C4-2B (cell line): ENCODE measurements around the gene CDH12.
A peak's percentile ranks its signal among the peaks of the same experiment; 100 is the strongest.

Experiments
- H3K27ac ChIP-seq: fragments of 450-650 bp; 2 replicates; pipeline ENCODE4 v1.5.1; 2017
- ZFX ChIP-seq: fragments of 450-650 bp; IDR thresholded peaks from 2 replicates; pipeline ENCODE4 v1.6.1; 2017
- TF ChIP-seq, protein P1 (sequence below): fragments of 450-650 bp; conservative IDR thresholded peaks from 2 replicates; pipeline ENCODE4 v1.5.1; 2017; ENCODE audit warnings: mild to moderate bottlenecking

The CDH12 gene

DNA sequence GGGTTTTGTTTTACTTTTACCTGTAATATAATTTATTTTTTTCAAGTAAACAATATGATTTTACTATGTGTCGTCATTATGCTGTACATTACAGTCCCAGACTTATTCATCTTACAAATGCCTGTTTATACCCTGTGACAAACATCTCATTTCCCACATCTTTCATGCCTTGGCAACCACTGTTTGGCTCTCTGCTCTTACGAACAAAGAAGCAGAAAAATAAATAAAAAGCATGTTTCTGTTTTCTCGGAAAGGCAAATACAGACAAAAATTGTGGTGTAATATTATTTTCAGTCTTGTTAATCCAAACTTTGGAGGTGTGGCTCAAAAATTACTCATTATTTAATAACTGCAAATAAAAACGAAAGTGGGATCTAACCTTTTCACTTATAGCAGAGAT lies 393.0 kb downstream of the CDH12 start:
- H3K27ac ChIP-seq, result no peak overlapping the region
- no peak for TF ChIP-seq ZFX
- TF ChIP-seq, protein P1, sequence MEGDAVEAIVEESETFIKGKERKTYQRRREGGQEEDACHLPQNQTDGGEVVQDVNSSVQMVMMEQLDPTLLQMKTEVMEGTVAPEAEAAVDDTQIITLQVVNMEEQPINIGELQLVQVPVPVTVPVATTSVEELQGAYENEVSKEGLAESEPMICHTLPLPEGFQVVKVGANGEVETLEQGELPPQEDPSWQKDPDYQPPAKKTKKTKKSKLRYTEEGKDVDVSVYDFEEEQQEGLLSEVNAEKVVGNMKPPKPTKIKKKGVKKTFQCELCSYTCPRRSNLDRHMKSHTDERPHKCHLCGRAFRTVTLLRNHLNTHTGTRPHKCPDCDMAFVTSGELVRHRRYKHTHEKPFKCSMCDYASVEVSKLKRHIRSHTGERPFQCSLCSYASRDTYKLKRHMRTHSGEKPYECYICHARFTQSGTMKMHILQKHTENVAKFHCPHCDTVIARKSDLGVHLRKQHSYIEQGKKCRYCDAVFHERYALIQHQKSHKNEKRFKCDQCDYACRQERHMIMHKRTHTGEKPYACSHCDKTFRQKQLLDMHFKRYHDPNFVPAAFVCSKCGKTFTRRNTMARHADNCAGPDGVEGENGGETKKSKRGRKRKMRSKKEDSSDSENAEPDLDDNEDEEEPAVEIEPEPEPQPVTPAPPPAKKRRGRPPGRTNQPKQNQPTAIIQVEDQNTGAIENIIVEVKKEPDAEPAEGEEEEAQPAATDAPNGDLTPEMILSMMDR, result no peak

DNA sequence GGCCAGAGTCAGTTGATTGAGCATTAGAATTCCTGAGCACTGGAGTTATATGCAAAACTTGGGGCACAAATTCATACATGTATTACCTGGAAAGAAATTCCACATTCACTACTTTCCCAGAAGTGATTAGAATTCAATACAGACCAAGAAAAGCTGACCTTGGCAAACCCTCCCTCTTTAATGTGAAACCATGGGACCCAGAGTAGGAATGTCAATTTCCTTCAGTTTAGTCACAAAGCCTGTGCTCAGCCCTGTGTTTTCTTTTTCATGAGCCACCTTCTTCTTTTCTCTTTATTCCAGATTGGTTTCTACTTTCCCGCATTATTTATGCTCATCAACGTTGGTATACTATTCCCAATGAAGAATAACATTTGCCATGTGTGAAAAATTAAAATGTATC lies 420.2 kb downstream of the CDH12 start:
- no peak overlapping the region for H3K27ac ChIP-seq
- TF ChIP-seq ZFX, result no peak
- TF ChIP-seq, protein P1, result no peak

DNA sequence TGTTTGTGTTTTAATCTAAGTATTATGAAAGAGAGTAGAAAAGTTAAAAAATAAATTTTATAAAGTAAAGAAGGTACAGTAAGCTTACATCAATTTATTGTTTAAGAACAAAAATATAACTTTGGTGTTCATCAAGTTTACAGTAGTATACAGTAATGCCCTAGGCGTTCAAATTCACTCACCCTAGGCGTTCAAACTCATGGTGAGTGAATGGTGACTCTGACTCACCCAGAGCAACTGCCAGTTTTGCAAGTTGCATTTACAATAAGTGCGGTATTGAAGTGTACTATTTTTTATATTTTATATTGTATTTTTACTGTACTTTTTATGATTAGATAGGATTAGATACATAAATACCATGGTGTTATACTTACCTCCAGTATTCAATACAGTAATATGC lies 421.3 kb downstream of the CDH12 start:
- no peak for TF ChIP-seq ZFX
- TF ChIP-seq, protein P1, result no peak
- H3K27ac ChIP-seq, result no peak overlapping the region

DNA sequence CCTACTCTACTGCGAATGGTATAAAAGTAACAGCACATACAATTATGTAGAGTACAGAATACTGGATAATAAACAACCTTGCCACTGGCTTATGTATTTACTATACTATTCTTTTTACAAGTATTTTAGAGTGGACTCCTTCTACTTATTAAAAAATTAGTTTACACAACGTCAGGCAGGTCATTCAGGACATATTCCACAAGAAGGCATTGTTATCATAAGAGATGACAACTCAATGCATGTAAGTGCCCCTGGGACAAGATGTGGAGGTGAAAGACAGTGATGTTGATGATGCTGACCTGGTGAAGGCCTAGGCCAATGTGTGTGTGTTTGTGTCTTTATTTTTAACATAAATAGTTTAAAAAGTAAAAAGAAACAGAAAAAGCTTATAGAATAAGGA lies 421.7 kb downstream of the CDH12 start:
- no peak overlapping the region for H3K27ac ChIP-seq
- TF ChIP-seq, protein P1, result peak; percentile 53
- TF ChIP-seq ZFX, result no peak

DNA sequence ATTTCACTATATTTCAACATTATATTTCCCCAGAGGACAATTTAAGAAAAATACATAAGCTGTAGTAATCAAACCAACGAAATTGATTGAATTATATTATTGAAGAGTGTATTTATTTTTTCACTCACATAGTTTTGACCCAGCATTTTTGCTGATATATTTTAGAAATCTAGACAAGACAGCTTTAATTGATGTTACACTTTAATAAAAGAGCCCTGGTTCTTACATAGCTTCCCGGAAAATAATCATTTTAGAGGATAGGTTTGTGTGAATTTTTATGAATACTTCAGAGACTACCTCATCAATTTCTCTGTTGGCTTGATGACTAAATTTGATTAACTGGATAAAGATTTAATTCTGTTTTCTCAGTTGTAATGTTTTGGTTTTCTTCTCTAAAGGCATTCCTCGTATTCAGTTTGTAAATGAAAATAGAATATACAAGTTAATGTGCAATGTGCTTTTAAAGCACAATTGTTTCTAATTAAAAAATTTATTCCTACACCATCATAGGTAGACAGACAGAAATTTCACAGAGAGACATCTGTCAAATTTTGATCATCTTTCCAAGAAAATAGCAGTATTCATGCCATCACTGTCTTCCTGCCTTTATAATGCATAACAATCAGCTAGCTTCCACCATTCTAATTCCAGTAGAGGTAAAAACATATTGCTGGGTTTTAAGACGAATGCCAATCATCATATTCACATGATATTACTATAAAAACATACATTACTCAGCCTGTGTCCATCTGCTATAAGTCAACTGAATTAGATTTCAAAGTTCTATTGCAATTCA lies 441.4 kb downstream of the CDH12 start:
- no peak overlapping the region for H3K27ac ChIP-seq
- TF ChIP-seq, protein P1, result no peak
- no peak for TF ChIP-seq ZFX

DNA sequence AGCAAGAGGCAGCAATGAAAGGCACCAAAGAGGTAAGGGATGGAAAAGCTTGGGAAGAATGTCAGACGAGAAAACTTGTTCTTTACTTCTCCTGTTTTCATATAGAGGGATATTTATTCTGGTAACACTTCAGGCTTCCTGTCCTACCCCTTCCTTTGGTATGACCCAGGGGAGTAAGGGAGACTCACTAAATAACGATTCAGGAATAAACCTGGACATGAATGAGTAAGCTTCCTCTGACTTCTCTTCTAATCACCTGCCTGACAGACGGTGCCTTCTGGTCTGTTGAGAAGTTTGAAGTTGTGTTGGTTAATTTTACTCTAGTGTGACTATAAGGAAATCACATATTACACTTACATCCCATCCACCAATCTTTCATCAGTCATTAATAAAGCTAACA lies 461.2 kb downstream of the CDH12 start:
- no peak overlapping the region for H3K27ac ChIP-seq
- TF ChIP-seq, protein P1, result no peak
- TF ChIP-seq ZFX, result no peak

DNA sequence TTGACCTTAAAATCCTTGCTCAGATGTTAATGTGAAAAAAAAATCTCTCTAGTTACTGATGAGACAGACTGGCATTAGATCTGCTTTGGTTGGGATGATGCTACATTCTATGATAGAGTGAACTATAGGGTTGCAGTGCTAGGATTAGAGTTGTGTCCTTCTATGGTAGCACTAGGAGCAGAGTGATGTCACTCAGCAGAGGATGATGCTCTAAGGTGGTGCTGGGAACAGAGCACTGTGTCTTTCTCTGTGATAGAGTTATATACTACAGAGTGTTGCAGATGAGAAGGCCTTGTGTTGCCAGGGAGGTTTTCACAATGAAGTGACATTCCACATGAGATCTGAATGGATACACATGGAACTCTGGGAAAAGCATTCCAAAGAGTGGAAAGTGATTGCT lies 462.3 kb downstream of the CDH12 start:
- TF ChIP-seq ZFX, result no peak
- TF ChIP-seq, protein P1, result no peak
- no peak overlapping the region for H3K27ac ChIP-seq
